Activated CD8-positive, alpha-beta memory T cell treated with anti-CD3 and anti-CD28 coated beads, Interleukin-2, amount 50 U/mL, for 24 hours (primary cell): ENCODE measurements around the gene SMTNL2.

Experiments used
- DNase-seq: peaks from one replicate; pipeline ENCODE4 v3.0.0-alpha.2; 2020; ENCODE audit errors: extremely low read depth

The SMTNL2 gene

GRCh38 chr17:4545217-4545951 is 38.9 kb upstream of the SMTNL2 start:
- no peak for DNase-seq

GRCh38 chr17:4547118-4547906 is 37.0 kb upstream of the SMTNL2 start:
- DNase-seq: no peak

GRCh38 chr17:4548061-4548461 is 36.3 kb upstream of the SMTNL2 start:
- DNase-seq: no peak

GRCh38 chr17:4548721-4549531 is 35.4 kb upstream of the SMTNL2 start:
- DNase-seq: no peak

GRCh38 chr17:4549781-4550533 is 34.4 kb upstream of the SMTNL2 start:
- no peak for DNase-seq

- no peak for DNase-seq
Measured at GRCh38 chr17:4550534-4551039, 33.7 kb upstream of the SMTNL2 start.

- DNase-seq: no peak
Measured at GRCh38 chr17:4551141-4551540, 33.2 kb upstream of the SMTNL2 start.

GRCh38 chr17:4551796-4552525 is 32.4 kb upstream of the SMTNL2 start:
- DNase-seq: no peak

GRCh38 chr17:4553669-4554068 is 30.7 kb upstream of the SMTNL2 start:
- no peak for DNase-seq

GRCh38 chr17:4554441-4554996 is 29.8 kb upstream of the SMTNL2 start:
- no peak for DNase-seq

GRCh38 chr17:4554997-4555799 is 29.1 kb upstream of the SMTNL2 start, which contains the start of gene MYBBP1A:
MYBBP1A (minus strand) TSS chr17:4555384; CDS start chr17:4555324, 60 bp downstream.
- DNase-seq: peak; percentile 89

- no peak for DNase-seq
Measured at GRCh38 chr17:4555873-4556759, 28.2 kb upstream of the SMTNL2 start.

- no peak for DNase-seq
Measured at GRCh38 chr17:4556996-4557395, 27.3 kb upstream of the SMTNL2 start.

GRCh38 chr17:4557626-4558346 is 26.5 kb upstream of the SMTNL2 start:
- no peak for DNase-seq

GRCh38 chr17:4558347-4558971 is 25.9 kb upstream of the SMTNL2 start:
- DNase-seq: no peak

- DNase-seq: no peak
Measured at GRCh38 chr17:4559139-4559791, 25.1 kb upstream of the SMTNL2 start.

GRCh38 chr17:4559966-4560365 is 24.4 kb upstream of the SMTNL2 start:
- no peak for DNase-seq
